GM18517 (cell line): Measurements from ENCODE around the gene H1-8.

ENCODE experiments used
- ATAC-seq: cut with Tn5 transposase; IDR thresholded peaks from one replicate; pipeline ENCODE4 v1.9.1; 2021; ENCODE audit warnings: mild to moderate bottlenecking, moderate library complexity; ENCODE audit not compliant: unreplicated experiment

H1-8 gene

DNA sequence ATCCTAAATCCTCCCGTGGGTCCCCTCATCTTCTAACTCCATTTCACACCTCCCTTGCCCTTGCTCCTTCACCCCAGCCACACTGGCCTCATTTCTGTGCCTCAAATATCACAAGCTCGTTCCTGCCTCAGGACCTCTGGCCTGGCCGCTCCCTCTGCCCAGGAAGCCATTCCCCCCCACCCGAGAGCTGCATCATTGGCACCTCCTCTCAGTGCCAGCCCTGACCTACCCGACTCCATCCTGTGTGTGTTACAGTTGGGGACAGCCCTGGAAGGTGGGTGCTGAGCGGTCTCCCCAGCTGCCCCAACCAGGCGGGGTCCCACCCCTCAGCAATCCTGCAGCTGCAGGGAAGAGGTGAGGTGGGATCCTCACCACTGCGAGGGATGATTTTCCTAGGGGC, 49.0 kb downstream of the H1-8 start:
- ATAC-seq, result no peak

DNA sequence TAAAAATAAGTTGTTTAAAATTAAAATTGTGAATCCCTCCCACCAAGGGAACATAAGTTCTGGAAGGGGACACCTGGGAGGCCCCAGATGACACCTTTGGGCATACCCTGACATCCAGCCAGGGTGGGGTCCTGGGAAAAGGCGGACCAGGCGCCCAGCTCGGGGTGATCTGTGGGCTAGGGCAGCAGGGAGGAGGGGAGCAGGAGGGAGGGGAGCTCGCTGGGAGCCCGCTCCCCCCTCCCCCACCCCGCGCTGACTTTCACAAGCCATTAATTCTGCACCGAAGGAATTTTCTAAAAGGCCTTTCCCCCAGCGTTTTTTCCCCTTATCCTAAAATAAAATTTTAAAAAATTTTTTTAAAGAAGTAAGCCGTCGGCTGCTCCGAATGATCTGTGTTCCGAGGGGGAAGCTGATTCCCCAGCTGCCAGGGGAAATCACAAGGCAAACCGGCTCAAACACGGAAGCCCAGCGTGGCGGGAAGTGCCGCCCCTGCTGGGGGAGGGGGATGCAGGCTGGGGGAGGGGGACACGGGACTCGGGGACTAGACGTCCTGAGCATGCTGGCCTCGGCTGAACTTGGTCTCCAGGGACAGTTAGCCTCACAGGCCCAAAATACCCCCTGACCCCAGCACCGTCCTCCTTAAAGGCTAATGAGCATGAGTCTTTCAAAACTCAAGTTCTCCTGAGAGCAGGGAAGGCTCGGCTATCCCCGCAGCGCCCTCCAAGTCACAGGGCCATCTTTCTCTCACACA, 49.6 kb downstream of the H1-8 start:
- no peak for ATAC-seq

DNA sequence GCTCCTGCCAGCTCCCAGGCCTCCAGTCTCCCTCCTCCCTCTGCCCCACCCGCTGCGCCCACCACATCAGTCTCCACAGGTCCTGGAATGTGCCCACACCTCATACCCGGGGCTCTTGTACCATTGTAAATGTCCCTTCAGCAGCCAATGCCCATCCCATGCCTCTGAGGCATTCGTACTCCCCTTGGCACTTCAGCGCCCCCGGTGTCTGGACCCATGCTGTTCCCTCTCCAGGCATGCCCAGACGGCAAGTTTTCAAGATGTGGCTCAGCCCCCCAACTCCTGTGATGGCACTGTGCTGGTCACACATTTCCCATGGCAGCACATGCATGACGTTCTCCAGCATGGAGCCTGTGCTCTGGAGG, 50.2 kb downstream of the H1-8 start:
- ATAC-seq, result no peak

DNA sequence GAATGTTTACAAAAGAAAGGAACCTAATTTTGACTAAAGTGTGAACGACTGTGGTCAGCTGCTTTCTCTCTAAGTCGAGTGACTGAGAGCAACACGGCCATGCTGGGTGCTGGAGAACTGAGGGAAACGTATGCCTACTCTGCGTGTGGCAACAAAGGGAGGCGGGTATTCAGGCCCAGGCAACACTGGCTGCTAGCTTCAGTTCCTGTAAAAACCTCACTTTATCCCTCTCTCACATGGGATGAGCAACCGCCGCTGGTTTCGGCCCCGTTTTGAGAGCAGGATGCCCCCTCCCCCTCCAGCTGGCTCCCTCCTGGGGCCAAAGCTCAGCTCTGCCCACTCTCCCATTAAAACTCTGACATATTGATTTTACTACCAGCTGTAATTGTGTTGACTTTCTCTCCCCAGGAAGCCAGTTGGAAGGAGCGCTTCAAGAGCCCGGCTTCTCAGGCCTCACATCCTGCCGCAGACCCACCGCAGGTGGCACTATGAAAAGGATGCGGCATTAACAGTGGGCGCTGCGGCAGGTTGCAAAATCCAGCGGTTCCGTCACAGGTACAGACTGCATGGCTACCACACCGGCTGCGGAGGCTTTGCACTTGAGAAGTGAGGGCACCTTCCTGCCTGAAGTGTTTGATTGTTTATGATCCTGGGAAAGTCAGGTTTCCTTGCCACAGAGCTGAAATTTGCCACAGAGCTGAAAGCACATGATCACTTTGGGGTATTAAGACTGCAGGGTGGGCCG, 50.8 kb downstream of the H1-8 start:
- no peak for ATAC-seq

DNA sequence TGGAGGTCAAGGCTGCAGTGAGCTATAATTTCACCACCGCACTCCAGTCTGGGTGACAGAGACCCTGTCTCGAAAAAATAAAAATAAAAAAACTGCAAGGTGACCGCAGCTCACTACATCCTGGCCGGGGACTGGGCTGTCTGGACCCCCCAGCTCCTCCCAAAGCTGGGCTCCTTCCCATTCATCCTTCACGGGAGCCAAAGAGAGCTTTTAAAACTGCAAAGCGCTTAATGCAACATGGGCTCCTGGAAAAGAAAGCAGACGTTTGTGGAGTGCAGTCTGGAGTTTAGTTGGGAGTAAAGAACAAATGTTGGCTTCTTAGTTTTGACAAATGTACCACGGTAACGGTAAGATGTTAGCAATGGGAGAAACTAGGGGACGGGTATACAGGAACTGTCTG, 51.4 kb downstream of the H1-8 start:
- no peak for ATAC-seq

DNA sequence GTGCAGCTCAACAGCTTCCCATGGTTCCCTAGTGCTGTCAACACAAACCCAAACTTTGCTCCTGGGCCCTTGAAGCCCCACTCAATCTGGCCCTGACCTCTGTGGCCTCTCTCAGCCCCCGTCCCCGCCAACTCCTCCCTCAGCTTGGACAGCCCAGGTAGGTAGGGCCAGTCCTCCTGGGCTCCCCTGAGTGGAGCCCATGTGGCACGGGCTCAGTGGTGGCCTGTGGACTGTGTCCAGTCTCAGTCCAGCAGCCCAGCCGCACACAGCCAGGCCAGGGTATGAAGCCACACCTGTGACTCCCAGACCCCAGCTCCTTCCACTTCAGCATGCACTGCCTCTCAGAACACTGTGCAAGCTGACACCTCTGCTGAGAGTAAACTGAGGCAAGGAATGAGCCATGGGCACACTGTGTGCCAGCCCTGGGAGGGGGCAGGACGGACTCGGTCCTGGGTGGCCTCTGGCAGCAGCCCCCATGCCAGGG, 52.0 kb downstream of the H1-8 start:
- ATAC-seq, result no peak

DNA sequence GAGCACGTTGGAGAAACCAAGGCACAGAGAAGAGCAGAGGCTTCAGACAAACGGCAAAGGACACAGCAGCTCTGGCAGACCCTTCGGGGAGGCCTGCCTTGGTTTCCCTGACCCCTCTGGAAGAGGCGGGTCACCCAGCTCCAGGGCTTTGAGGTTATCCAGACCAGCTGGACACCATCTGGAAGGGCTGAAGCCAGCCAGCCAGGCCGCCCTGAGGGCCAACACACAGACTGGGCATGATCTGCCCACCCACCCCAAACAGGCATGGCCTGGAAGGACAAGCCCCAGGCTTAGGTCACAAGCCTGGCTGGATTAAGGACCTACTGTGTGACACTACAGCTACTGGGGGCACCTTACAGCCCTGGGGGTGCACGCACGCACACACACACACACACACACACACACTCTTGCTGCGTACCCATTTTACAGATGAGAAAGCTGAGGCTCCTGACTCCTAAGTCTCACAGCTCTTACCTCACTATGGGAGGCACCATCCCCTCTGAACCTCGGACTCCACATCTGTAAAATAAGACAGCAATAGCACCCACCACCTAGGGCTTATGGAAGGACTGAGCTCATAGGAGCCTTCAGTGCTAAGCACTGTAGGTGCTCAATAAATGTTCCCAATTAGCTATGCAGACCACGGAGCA, 52.7 kb downstream of the H1-8 start:
- no peak for ATAC-seq

DNA sequence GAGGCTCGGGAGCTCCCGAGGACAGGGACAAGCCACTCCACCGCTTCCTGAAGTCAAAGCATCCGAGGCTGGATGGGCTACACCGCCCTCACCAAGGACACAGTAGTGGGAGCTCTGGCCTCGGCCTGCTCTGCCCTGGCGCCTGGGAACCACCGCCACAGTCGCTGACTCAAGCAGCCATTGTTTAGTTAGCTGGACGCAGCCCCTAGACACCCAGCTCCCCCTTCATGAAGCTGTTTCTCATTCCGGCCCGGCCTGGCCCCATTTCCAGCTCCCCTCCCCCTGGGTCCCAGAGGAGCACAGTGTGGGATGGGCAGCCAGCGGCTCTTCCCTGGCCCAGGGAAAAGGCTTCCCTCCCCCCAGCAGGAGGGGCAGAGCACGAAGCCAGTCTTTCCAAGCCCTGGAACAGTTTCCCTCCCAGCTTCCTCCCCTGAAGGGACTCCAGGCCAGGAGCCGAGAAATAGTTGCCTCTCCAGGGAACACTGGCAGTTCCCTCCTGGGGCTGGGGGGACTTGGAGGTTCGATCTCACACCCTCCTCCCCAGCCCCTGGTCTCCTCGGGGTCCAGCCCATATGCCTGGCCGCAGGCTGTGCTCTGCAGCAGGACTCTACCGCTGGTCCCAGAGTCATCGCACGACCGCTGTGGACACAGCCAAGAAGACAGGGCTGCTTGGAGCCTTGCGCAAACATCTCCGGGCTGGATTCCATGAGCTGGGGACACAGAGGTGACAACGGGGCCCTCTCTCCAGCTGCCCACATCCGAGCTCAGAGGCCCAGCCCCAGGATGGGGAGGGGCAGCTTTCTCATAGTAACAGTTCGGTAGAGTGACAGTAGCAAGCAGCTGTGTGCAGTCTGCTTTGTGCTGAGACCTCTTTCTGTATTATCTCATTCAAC, 53.5 kb downstream of the H1-8 start:
- ATAC-seq, result no peak

DNA sequence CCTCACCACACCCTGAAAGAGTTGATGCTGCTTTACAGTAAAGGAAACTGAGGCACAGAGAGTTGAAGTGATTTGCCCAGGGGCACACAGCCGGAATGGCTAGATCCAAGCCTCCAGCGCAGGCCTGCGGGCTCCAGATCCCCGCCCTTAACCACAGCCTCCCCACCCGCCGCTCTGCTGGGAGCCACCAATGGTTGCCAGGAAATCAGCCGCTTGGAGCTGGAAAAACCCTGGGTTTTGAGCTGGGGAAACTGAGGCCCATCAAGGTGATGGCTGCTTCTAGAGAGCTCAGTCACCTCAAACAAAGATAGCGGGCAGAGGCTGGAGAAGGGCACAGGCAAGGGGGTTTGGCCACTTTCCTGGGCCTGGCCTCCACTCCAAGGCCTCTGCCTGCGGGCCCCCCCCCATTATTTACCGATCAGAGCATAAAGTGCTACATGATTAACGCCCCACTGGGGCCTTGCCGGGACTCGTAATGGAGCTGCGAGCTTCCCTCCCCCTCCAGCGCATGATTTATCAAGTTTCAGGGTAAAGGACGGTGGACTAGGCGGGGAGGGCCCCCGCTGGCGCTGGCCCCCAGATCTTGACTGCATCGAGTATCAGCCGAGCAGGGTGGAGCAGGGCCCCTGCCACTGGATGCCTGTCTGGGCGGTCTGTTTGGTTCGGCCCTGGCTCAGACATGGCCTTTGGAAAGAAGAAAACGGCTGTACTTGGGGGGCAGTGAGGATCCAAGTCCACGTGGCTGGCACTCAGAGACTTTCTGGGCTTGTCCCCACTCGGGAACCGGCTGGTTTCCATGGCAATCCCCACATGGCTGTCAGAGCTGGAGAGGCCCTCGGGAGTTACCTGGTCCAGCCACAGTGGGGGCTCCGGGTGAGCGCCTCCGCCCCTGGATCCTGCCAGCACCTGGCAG, 54.4 kb downstream of the H1-8 start:
- no peak for ATAC-seq

DNA sequence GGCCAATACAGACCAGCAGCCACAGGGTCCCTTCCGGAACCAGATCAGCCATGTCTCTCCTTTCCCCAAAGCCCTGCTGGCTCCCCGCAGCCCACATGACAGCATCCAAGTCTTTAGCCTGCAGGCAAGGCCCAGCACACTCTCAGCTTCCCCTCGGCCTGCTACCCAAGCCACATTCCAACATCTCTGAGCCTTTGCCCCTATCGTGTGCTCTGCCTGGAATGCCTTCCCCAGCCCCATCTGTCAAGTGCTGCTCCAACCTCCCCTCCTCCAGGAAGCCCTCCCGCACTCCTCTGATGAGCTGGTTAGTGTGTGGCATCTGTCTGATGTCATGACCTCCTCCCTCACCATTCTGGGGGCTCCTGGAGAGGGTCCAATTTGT, 55.0 kb downstream of the H1-8 start:
- no peak for ATAC-seq

DNA sequence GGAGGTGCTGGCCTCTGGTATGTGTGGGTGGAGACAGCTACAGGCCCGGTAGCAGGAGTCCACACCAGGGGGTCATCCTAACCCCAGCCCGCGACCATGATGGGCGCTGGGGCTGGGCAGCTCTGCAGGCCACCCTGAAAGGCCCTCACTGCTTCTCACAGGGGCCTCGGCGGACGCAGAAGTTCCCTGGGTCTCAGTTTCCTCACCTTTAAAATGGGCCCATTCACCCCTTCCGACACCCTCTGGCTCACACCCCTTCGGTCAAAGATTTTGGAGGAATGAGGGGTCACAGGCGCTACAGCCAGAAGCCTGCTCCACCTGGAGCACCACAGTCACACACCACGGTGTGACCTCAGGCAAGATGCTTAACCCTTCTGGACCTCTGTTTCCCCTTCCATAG, 55.5 kb downstream of the H1-8 start:
- no peak for ATAC-seq

DNA sequence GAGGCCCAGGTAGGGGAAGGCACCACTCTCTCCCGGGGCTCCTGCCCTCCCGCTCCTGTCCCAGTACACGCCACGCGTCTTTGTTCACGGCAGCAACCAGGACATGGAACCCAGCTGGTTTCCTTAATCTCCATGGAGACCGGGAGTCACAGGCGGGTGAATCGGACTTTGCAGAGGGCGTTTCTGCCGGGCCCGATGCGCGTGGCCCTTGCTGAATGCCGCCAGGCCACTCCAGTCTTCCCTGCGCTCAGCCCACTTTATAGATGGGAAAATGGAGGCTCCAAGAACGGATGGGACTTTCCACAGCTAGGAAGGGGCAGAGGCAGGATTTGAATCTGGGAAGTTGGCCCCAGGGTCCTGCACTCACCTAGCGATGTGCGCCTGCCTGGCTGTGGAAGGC, 56.1 kb downstream of the H1-8 start:
- ATAC-seq, result no peak

DNA sequence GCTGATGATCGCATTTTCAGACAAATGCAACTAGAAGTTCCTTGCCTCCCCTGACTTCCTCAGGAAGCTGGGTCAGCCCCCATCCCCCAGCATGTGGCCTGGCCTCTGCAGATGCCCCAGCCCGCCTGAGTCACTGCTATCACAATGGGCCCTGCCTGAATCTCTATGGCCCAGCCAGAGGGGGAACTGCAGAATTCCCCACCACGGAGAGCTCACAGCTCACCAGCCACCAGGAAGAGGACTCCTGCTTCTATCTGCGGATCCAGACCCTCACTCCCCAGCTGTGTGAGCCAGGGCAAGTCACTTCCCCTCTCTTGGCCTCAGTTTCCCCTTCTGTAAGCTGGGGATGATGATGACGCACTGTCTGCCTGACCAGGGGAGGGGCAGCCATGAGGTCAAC, 56.6 kb downstream of the H1-8 start:
- ATAC-seq, result no peak

DNA sequence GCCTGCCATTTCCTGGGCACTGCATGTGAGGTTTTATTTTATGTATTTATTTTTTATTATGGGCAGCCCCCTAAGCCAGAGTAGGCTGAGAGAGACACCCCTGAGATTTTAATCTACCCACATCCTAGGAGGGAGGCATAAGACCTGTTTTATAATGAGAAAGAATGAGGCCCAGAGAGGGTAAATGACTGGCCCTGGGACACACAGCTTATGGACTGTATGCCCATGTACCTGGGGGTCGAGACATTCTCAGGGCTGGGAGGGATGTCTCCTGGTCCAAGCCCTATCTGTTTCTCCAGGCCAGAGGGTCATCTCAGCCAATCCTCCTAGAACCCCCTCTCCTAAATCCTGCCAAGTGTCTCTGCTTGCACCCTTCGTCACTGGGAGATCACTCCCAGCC, 57.4 kb downstream of the H1-8 start:
- ATAC-seq, result no peak
